ENCODE results near the gene BCAR3. TPM values are rescaled to one million over a fixed set of nuclear protein-coding genes. Genes with fewer than 3 reads are reported as not detected.
"Not testable (repeated sequence)": the region's sequence is repeated elsewhere in the genome, so short reads cannot be mapped to it uniquely, and the experiment has no call there.

The BCAR3 gene
- total RNA-seq, 1 donor = 32.0 TPM

DNA sequence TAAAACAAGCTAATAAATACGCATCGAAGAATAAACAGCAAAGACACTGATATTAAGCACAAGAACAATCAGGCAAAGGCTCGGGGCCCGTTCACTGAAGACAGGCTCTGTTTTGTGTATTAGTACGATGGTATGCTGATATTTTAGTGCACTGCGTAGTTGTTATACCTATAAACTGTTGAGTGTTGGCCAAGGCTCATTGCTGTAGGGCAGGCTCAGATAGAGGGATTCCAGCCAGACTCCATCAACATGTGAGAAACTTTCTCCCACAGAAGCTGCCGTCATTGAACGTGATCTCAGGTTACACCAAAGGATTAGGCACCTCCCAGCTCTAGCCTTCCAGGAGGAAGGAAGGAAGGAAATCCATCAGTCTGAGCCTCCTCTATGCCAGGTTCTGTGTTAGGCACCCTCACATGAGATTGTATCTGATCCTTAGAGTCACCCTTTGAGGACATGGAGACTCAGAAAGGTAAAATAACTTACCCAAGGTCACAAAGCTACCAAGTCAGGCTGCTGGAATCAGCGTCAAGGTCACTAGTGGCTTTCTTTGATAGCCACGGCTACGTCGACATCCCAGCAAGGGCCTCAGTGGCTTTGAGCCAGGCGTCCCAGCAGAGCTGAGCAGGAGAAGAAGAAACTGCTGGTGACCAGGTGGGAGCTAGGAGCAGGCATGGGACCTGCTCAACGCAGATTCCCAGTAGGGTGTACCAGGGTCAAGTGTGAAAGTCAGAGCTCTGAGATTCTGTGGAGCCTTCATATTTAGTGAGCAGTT, 14.8 kb downstream of the BCAR3 start:
- H3K4me3 ChIP-seq (ENCODE audit: low read depth, low read length) = no peak overlapping the region
- peak; percentile 77 for DNase-seq (ENCODE audit: low read depth)
- TF ChIP-seq, protein P1, sequence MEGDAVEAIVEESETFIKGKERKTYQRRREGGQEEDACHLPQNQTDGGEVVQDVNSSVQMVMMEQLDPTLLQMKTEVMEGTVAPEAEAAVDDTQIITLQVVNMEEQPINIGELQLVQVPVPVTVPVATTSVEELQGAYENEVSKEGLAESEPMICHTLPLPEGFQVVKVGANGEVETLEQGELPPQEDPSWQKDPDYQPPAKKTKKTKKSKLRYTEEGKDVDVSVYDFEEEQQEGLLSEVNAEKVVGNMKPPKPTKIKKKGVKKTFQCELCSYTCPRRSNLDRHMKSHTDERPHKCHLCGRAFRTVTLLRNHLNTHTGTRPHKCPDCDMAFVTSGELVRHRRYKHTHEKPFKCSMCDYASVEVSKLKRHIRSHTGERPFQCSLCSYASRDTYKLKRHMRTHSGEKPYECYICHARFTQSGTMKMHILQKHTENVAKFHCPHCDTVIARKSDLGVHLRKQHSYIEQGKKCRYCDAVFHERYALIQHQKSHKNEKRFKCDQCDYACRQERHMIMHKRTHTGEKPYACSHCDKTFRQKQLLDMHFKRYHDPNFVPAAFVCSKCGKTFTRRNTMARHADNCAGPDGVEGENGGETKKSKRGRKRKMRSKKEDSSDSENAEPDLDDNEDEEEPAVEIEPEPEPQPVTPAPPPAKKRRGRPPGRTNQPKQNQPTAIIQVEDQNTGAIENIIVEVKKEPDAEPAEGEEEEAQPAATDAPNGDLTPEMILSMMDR (IDR thresholded peaks at IDR 0.05; ENCODE audit: insufficient read depth, low read depth, low read length) = no peak

- DNase-seq (ENCODE audit: low read depth) = no peak
- TF ChIP-seq, protein P1 (IDR thresholded peaks at IDR 0.05; ENCODE audit: insufficient read depth, low read depth, low read length) = no peak
- peak overlapping the region; percentile 21 for H3K4me3 ChIP-seq (ENCODE audit: low read depth, low read length)
Measured at GRCh38 chr1:93665015-93665414, 16.6 kb downstream of the BCAR3 start.

DNA sequence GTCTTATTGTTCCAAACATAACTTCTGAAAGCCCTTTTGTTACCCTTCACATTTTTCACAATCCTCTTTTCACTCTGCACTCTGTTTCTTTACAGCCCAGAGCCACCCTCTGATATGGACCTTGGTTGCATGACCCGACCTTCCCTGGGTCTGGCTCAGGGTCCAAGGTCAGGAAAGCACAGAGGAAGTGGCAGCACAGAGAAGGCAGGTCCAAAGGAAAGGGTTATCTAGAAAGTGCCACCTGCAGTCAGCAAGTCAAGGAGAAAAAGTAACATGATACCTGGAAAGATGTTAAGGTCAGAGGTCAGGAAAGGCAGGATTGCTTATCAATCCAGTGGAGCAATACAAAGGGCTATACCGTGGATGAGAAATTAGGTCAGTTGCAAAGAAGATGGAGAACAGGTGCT, 18.4 kb downstream of the BCAR3 start:
- TF ChIP-seq, protein P1 (IDR thresholded peaks at IDR 0.05; ENCODE audit: insufficient read depth, low read depth, low read length) = no peak
- no peak for DNase-seq (ENCODE audit: low read depth)
- no peak overlapping the region for H3K4me3 ChIP-seq (ENCODE audit: low read depth, low read length)

DNA sequence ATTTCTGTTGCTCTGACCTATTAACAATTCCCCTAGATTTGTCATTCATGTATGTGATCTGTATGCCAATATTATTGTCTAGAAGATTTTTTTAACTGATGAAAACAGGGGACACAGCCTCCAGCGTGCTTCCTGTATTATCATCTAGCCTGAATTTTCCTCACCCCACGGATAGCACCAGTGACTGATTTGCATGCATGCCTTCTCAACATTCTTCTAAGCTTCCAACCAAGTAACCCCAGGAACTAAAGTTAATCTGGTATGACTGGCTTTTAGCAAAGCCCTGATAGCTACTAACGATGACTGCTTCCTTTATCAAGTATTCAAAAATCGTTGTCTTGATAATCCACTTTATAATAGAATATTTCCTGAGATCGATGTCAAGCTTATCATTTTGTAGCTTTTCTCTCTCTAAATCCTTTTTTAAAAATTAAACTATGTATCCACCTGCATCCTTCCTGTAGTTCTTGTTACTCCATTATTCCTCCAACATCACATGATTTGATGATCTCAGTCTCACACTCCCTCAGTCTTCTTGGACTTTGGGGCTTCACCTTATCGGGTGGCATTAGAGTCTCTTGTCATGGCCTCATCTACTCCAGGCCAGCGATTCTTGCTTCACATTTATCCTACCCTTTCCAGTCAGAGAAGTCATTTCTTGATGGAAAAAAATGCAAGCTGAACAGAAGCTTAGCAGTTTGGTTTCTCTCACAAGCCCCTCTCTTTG, 19.0 kb downstream of the BCAR3 start:
- peak overlapping the region; percentile 19 for H3K4me3 ChIP-seq (ENCODE audit: low read depth, low read length)
- TF ChIP-seq, protein P1 (IDR thresholded peaks at IDR 0.05; ENCODE audit: insufficient read depth, low read depth, low read length) = no peak
- peak; percentile 37 for DNase-seq (ENCODE audit: low read depth)

DNA sequence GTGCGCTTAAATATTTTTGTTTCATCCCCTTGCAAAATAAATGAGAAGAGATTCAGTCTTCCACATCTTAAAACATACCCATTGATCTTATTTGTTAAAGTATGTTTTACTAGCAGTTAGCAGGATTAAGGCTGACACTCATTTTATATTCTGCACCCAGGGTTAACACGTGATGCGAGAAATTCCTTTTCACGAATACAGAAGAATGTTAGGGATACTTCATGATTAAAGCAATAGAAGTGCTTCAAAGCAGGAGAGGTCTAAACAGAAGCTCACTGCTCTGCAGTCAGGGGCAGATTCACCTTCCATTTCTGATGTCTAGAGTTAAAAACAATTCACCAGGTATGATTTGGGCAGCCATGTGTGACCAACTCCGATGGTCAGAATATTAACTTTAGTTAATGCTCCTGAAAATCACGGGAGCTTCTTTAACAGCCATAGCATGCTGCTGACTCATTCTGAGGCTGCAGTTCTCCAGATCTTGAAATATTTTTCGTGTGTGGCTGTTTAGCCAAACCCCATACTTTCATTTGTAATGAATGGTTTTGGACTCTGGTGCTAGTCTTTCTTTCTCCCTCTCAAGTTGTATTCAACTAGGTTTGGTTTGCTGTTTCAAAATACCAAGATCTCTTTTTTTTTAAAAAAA, 19.7 kb downstream of the BCAR3 start:
- peak overlapping the region; percentile 37 for H3K4me3 ChIP-seq (ENCODE audit: low read depth, low read length)
- TF ChIP-seq, protein P1 (IDR thresholded peaks at IDR 0.05; ENCODE audit: insufficient read depth, low read depth, low read length) = no peak
- peak; percentile 89 for DNase-seq (ENCODE audit: low read depth)

GRCh38 chr1:93661341-93661740, 20.3 kb downstream of the BCAR3 start:
- DNase-seq (ENCODE audit: low read depth); H3K4me3 ChIP-seq (ENCODE audit: low read depth, low read length): not testable (repeated sequence)
